Breast epithelium (tissue), 4 donors: ENCODE measurements around the gene C1QTNF1. TPM values are rescaled to one million over a fixed set of nuclear protein-coding genes. Genes with fewer than 3 reads are reported as not detected.

ENCODE experiments used
- DNase-seq, 2 donors: peaks; one replicate each; pipeline ENCODE4 v3.0.0-alpha.2; 2019; ENCODE audit warnings: low spot score in 2 of 2
- H3K27ac ChIP-seq, 2 donors: fragments of 200-600 bp; sonication (generic) in 1 of 2; one replicate each; pipeline ENCODE4 v1.5.1; 2016 to 2019; ENCODE audit warnings: mild to moderate bottlenecking in 1 of 2
- H3K27me3 ChIP-seq, 2 donors: fragments of 200-600 bp; sonication (generic) in 1 of 2; one replicate each; pipeline versions ENCODE4 v1.5.1 to v1.6.0; 2017 to 2019; ENCODE audit warnings: control low read depth in 1 of 2, mild to moderate bottlenecking in 1 of 2
- H3K36me3 ChIP-seq: fragments of 200-600 bp; one replicate; pipeline ENCODE4 v1.5.1; 2019
- H3K4me1 ChIP-seq, 2 donors: fragments of 200-600 bp; sonication (generic); one replicate each; pipeline ENCODE4 v1.5.1; 2016 to 2019; ENCODE audit warnings: control low read depth in 1 of 2
- H3K4me3 ChIP-seq, 3 donors: fragments of 200-600 bp; sonication (generic); 1 replicate in 2 of 3; 2 replicates in 1 of 3; pipeline ENCODE4 v1.5.1; 2016 to 2019; ENCODE audit warnings: mild to moderate bottlenecking in 3 of 3, moderate library complexity in 2 of 3
- H3K9me3 ChIP-seq, 2 donors: fragments of 200-600 bp; sonication (generic) in 1 of 2; one replicate each; pipeline ENCODE4 v1.5.1; 2016 to 2019; ENCODE audit warnings: control low read depth in 1 of 2
- CTCF ChIP-seq, 3 donors: fragments of 450-650 bp; IDR thresholded peaks; one replicate each; pipeline ENCODE4 v1.5.1; 2016 to 2017; ENCODE audit warnings: antibody characterized with exemption in 3 of 3, mild to moderate bottlenecking in 3 of 3, moderate library complexity in 3 of 3
- POLR2A ChIP-seq: fragments of 450-650 bp; IDR thresholded peaks from one replicate; pipeline ENCODE4 v1.6.1; 2016; ENCODE audit warnings: antibody characterized with exemption, mild to moderate bottlenecking, moderate library complexity
- POLR2AphosphoS5 ChIP-seq, 3 donors: sonication (generic); formaldehyde crosslinking; IDR thresholded peaks; one replicate each; pipeline ENCODE4 v1.6.1; 2017; ENCODE audit warnings: antibody characterized with exemption in 3 of 3
- intact Hi-C: fragments of 100-400 bp; cut with DNase I; formaldehyde crosslinking; loops from one replicate; pipeline ENCODE4 v1.15.1; 2023; ENCODE audit warnings: low total_unique reads
- total RNA-seq, 3 donors: library from RNA; depleted of rRNA; stranded (reverse); fragments of >200 nt; gene quantifications; one replicate each; pipeline ENCODE4 v1.1.0, GENCODE V29; 2016

Gene C1QTNF1
- total RNA-seq, 3 donors from 2014 or later: 54.0 to 326 (median 61.9) TPM

- Histone ChIP-seq H3K27ac (no peak overlapping the region), H3K4me3 (no peak overlapping the region), H3K36me3 (no peaks in the 10 kb centered on the region), H3K4me1 (peaks cover 0 to 4% of the 10 kb centered on the region in 2 donors), H3K9me3 (no peaks in the 10 kb centered on the region), H3K27me3 (no peaks in the 10 kb centered on the region)
- intact Hi-C loops: no loop called here
- peak in 1 of 2 donors; percentile 5 for DNase-seq
- TF ChIP-seq POLR2A (no peak), CTCF (IDR thresholded peaks at IDR 0.05) (no peak), POLR2AphosphoS5 (IDR thresholded peaks at IDR 0.05) (no peak)
Measured at GRCh38 chr17:79017546-79018369, 6.2 kb upstream of the C1QTNF1 start.

GRCh38 chr17:79018370-79018695 lies 5.6 kb upstream of the C1QTNF1 start:
- H3K27ac ChIP-seq: no peak overlapping the region
- no peak overlapping the region for H3K4me3 ChIP-seq
- no peaks in the 10 kb centered on the region for H3K27me3 ChIP-seq
- peaks cover 0 to 4% of the 10 kb centered on the region in 2 donors for H3K4me1 ChIP-seq
- TF ChIP-seq CTCF (IDR thresholded peaks at IDR 0.05) (no peak), POLR2A (no peak), POLR2AphosphoS5 (IDR thresholded peaks at IDR 0.05) (no peak)
- DNase-seq: no peak
- intact Hi-C loops: no loop called here
- H3K36me3 ChIP-seq: no peaks in the 10 kb centered on the region
- no peaks in the 10 kb centered on the region for H3K9me3 ChIP-seq

GRCh38 chr17:79019261-79019631 lies 4.7 kb upstream of the C1QTNF1 start:
- Histone ChIP-seq H3K4me3 (no peak overlapping the region), H3K9me3 (no peaks in the 10 kb centered on the region), H3K27me3 (no peaks in the 10 kb centered on the region), H3K36me3 (no peaks in the 10 kb centered on the region), H3K4me1 (peaks cover 0 to 7% of the 10 kb centered on the region in 2 donors), H3K27ac (no peak overlapping the region)
- DNase-seq: no peak
- TF ChIP-seq POLR2A (no peak), POLR2AphosphoS5 (IDR thresholded peaks at IDR 0.05) (no peak), CTCF (IDR thresholded peaks at IDR 0.05) (no peak)
- intact Hi-C loops: no loop called here

- Histone ChIP-seq H3K4me3 (peak overlapping the region in 1 of 3 donors; percentile 39), H3K36me3 (no peaks in the 10 kb centered on the region), H3K4me1 (peaks cover 4 to 7% of the 10 kb centered on the region in 2 donors), H3K9me3 (no peaks in the 10 kb centered on the region), H3K27ac (peak overlapping the region; percentile 9 to 70), H3K27me3 (no peaks in the 10 kb centered on the region)
- TF ChIP-seq POLR2A (no peak), POLR2AphosphoS5 (IDR thresholded peaks at IDR 0.05) (peak in 2 of 3 donors; percentile 24 to 43), CTCF (IDR thresholded peaks at IDR 0.05) (peak; percentile 13 to 73 (median 65))
- peak in 1 of 2 donors; percentile 56 for DNase-seq
- intact Hi-C loops: no loop called here
Measured at GRCh38 chr17:79019632-79020584, 4.1 kb upstream of the C1QTNF1 start.
